Activated naive CD8-positive, alpha-beta T cell treated with anti-CD3 and anti-CD28 coated beads, Interleukin-2, amount 10 ng/mL, durations not matched to agents 7 days and 5 days (primary cell): Measurements from ENCODE around the gene FCHO2. TPM values are rescaled to one million over a fixed set of nuclear protein-coding genes. Genes with fewer than 3 reads are reported as not detected.
"Not testable (repeated sequence)": the region's sequence is repeated elsewhere in the genome, so short reads cannot be mapped to it uniquely, and the experiment has no call there.

Experiments used
- ATAC-seq: fragments of 150-1000 bp; cut with Tn5 transposase; one replicate; pipeline ENCODE4 v1.10.0; 2021; ENCODE audit warnings: low read depth, moderate library complexity
- POLR2A ChIA-PET: fragments of 350-600 bp; sonication (Branson Sonifier 250); formaldehyde crosslinking; loops from one replicate; lab custom pipeline; 2021; ENCODE audit warnings: antibody characterized with exemption; lab: Charles Lee
- DNase-seq: peaks from one replicate; pipeline ENCODE4 v3.0.0; 2021
- H3K27ac Mint-ChIP-seq: one replicate; pipeline ENCODE4 v1.8.0; 2022; ENCODE audit warnings: mild to moderate bottlenecking, mixed read lengths
- H3K27me3 Mint-ChIP-seq: one replicate; pipeline ENCODE4 v1.8.0; 2022; ENCODE audit warnings: mild to moderate bottlenecking, moderate library complexity, mixed read lengths
- H3K36me3 Mint-ChIP-seq: one replicate; pipeline ENCODE4 v1.8.0; 2021; ENCODE audit warnings: mild to moderate bottlenecking, mixed read lengths
- H3K4me1 Mint-ChIP-seq: one replicate; pipeline ENCODE4 v1.8.0; 2021; ENCODE audit warnings: mixed read lengths
- H3K4me3 Mint-ChIP-seq: one replicate; pipeline ENCODE4 v1.8.0; 2022; ENCODE audit warnings: mild to moderate bottlenecking, moderate library complexity, mixed read lengths
- H3K9me3 Mint-ChIP-seq: one replicate; pipeline ENCODE4 v1.8.0; 2021; ENCODE audit warnings: mixed read lengths
- total RNA-seq, 2 experiments: library from RNA; stranded (reverse); gene quantifications; one replicate each; pipeline ENCODE4 v1.2.3, GENCODE V29; 2021

FCHO2 gene, protein sequence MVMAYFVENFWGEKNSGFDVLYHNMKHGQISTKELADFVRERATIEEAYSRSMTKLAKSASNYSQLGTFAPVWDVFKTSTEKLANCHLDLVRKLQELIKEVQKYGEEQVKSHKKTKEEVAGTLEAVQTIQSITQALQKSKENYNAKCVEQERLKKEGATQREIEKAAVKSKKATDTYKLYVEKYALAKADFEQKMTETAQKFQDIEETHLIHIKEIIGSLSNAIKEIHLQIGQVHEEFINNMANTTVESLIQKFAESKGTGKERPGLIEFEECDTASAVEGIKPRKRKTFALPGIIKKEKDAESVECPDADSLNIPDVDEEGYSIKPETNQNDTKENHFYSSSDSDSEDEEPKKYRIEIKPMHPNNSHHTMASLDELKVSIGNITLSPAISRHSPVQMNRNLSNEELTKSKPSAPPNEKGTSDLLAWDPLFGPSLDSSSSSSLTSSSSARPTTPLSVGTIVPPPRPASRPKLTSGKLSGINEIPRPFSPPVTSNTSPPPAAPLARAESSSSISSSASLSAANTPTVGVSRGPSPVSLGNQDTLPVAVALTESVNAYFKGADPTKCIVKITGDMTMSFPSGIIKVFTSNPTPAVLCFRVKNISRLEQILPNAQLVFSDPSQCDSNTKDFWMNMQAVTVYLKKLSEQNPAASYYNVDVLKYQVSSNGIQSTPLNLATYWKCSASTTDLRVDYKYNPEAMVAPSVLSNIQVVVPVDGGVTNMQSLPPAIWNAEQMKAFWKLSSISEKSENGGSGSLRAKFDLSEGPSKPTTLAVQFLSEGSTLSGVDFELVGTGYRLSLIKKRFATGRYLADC
- total RNA-seq: 1 to 10 TPM; 3.0 to 3.4 TPM

DNA sequence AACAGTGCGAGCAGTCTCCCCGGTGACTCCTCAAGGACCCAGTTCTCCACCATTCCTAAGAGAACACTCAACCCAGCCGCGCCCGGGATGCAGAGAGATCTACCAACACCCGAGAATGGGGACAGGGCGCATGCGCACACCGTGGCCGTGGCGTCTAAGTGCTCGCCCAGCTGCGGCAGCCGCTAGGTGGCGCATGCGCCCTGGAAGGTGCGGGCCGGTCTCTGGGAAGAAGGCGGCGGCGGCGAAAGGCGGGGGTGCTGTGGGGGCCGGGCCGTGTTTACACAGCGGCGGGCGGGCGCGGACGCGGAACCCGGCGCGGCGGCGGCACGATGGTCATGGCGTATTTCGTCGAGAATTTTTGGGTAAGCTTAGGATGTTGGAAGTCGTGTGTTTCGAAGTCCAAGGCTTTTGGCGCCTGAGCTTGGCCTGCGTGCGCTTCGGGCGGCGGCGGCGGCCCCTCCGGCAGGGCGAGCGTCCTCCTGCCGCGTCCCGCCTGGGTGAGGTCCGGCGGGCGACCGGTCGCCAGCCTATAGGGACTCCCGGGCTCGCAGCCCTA lies at the start of gene FCHO2:
Gene FCHO2, plus strand, starts transcription at position 274 of the 556 bp plus-strand sequence. Its CDS starts 56 bp downstream, at position 330.
- DNase-seq: peak; percentile 98
- H3K27me3 Mint-ChIP-seq: peaks cover 61% of the 10 kb centered on the region
- H3K36me3 Mint-ChIP-seq: peaks cover 1% of the 10 kb centered on the region
- H3K27ac Mint-ChIP-seq: peak within 1 kb of the TSS; percentile 73
- peaks cover 14% of the 10 kb centered on the region for H3K4me1 Mint-ChIP-seq
- POLR2A ChIA-PET: no interaction called here
- no peaks in the 10 kb centered on the region for H3K9me3 Mint-ChIP-seq
- H3K4me3 Mint-ChIP-seq: peak within 1 kb of the TSS; percentile 94
- ATAC-seq: peak; percentile 98

DNA sequence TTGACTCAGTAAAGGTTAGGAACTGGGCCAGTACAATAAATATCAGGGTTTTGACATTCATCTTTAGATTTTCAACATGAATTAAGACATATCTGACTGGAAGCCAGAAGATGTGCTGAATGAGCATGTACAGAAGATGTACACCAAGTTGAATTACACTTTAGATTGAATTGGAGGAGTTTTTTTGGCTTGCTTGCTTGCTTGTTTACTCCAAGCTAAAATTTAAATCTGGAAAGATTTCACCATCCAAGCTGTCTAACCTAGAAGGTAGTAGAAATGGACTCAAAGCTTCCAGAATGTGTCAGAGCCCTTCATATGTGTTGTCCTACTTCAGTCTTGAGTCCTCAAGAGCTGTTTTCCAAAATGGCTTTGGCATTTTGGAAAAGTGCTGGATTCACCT lies 49.0 kb upstream of the FCHO2 start:
- DNase-seq (no peak), ATAC-seq (no peak)
- POLR2A ChIA-PET: no interaction called here

DNA sequence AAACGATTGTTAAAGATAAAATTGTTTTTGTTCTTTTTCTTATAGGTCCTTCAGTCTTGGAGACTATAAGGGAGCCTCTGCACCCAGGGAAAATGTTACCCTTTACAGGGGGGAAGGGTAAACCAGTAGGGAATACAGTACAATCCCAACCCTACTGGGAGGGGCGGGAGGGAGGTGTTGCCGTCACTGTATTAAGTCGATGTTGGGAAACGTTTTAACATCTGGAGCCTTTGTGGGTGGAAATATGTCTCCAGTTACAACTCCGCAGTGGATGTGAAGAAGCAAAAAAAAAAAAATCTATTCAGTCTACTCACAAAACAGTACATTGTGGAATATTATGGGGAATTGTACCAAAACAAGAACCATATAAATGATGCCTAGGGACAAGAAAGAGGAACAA lies 47.2 kb upstream of the FCHO2 start:
- POLR2A ChIA-PET: no interaction called here
- no peaks in the 10 kb centered on the region for H3K27me3 Mint-ChIP-seq

More for the DNA sequence above, 49.0 kb upstream of the FCHO2 start:
- Mint-ChIP-seq H3K27ac (no peak overlapping the region), H3K4me1 (no peaks in the 10 kb centered on the region), H3K36me3 (peaks cover 29% of the 10 kb centered on the region), H3K9me3 (no peaks in the 10 kb centered on the region), H3K27me3 (no peaks in the 10 kb centered on the region), H3K4me3 (no peak overlapping the region)

DNA sequence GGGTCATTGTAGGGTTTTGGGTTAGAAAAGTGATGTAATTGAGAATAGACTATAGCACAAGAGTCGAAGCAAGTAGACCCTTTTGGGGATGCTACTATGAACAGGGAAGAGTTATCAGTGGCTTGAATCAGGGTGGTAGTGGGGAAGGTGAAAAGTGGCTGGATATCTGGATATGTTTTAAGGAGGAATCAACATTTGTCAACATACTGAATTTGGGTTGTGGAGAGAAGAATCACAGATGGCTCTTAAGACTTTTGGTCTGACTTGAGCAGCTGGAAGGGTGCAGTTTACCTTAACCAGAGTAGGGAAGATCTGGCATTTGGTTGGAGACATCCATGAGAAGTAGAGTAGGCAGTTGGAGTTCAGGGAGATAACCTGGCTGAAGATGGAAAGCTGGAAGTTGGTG lies 38.5 kb upstream of the FCHO2 start:
- Mint-ChIP-seq H3K4me3 (no peak overlapping the region), H3K27me3 (peaks cover 3% of the 10 kb centered on the region), H3K4me1 (no peaks in the 10 kb centered on the region), H3K27ac (no peak overlapping the region), H3K9me3 (no peaks in the 10 kb centered on the region), H3K36me3 (peaks cover 2% of the 10 kb centered on the region)
- no peak for ATAC-seq
- DNase-seq: no peak
- POLR2A ChIA-PET: no interaction called here

More for the DNA sequence above, 47.2 kb upstream of the FCHO2 start:
- no peak overlapping the region for H3K4me3 Mint-ChIP-seq
- no peaks in the 10 kb centered on the region for H3K9me3 Mint-ChIP-seq
- ATAC-seq (no peak), DNase-seq (no peak)
- no peaks in the 10 kb centered on the region for H3K4me1 Mint-ChIP-seq
- H3K36me3 Mint-ChIP-seq: peaks cover 24% of the 10 kb centered on the region
- no peak overlapping the region for H3K27ac Mint-ChIP-seq

DNA sequence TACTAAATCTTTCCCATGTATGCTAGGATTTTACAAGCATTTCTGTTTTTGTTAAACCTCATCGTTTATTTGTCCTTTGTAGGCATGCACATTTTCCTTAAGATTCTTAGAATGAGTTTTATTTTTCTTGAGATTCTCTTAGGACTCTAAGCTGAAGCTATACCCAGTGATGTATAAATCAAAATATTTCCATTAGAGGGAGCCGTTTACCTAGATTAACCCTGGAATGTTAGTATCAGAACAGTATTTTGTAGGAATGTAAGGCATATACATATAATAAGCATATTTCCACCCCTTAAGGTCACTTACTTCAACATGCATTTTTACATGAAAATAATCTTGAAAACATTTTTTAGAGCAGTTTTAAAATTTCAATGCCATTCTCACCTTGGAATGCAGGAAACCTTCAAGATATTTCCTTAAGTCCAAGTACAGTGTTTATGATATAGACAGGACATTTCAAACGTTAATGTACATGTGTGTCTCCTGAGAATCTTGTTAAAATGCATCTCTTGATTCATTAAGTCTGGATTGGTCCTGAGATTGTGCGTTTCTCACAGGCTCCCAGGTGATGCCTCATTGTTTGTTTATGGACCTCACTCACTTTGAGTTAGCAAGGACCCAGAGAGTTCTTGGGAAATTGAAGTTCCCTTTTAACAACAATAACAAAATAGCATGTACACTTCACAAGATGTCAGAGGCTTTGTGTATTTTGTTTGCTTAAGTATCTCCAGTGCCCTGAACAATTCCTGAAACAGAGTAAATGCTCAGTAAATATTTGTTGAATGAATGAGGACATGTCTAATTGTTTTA lies 34.9 kb upstream of the FCHO2 start:
- Mint-ChIP-seq H3K9me3 (no peaks in the 10 kb centered on the region), H3K27ac (no peak overlapping the region), H3K36me3 (peaks cover 2% of the 10 kb centered on the region), H3K4me3 (no peak overlapping the region), H3K4me1 (no peaks in the 10 kb centered on the region), H3K27me3 (peaks cover 7% of the 10 kb centered on the region)
- POLR2A ChIA-PET: no interaction called here
- no peak for DNase-seq
- no peak for ATAC-seq

DNA sequence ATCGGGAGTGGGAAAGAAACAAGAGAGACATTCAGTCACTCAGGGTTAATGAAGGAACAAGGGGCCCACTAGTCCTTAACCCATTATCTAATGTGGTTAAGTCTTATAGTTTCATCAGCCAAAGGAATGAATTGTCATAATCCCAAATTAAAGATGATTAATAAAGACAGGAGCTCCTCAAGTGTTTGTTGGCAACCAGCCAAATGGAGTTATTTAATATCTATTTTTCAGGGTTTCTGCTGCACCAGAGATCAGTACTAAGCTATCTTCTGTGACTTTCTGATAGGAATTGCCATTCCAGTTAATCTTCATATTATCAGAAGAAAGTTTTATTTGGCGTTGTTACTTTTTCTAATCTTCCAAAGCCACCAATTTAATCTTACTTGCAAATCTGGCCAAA lies 34.0 kb upstream of the FCHO2 start:
- ATAC-seq: no peak
- Mint-ChIP-seq H3K27ac (no peak overlapping the region), H3K4me1 (no peaks in the 10 kb centered on the region), H3K36me3 (peaks cover 1% of the 10 kb centered on the region), H3K27me3 (peaks cover 7% of the 10 kb centered on the region), H3K9me3 (no peaks in the 10 kb centered on the region), H3K4me3 (no peak overlapping the region)
- POLR2A ChIA-PET: no interaction called here
- no peak for DNase-seq

DNA sequence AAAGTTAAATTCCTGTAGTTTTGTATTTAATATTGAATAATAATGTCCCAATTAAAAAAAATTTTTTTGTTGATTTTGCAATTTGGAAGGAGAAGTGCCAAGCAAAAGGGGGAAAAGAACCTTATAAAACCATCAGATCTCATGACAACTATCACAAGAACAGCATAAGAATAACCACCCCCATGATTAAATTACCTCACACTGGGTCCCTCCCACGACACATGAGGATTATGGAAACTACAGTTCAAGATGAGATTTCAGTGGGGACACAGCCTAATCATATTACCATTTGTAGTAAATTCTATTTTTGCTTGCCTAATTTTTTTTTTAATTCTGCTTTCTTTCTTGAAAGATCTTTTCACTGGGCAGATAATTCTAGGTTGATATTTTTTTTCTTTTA lies 33.4 kb upstream of the FCHO2 start:
- DNase-seq (no peak), ATAC-seq (no peak)
- Mint-ChIP-seq H3K27ac (no peak overlapping the region), H3K4me1 (no peaks in the 10 kb centered on the region), H3K9me3 (no peaks in the 10 kb centered on the region), H3K4me3 (no peak overlapping the region), H3K27me3 (peaks cover 11% of the 10 kb centered on the region), H3K36me3 (no peaks in the 10 kb centered on the region)
- POLR2A ChIA-PET: no interaction called here

DNA sequence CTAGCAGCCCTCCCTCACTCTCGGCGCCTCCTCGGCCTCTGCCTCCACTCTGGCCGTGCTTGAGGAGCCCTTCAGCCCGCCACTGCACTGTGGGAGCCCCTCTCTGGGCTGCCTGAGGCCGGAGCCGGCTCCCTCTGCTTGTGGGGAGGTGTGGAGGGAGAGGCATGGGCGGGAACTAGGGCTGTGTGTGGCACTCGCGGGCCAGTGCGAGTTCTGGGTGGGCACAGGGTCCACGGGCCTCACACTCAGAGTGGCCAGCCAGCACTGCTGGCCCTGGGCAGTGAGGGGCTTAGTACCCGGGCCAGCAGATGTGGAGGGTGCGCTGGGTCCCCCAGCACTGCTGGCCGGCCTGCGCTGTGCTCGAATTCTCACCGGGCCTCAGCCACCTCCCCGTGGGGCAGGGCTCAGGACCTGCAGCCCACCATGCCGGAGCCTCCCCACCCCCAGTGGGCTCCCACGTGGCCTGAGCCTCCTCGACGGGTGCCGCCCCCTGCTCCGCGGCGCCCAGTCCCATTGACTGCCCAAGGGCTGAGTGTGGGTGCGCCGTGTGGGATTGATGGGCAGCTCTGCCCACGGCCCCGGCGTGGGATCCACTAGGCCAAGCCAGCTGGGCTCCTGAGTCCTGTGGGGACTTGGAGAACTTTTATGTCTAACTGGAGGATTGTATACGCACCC lies 30.4 kb upstream of the FCHO2 start:
- Mint-ChIP-seq H3K4me3 (no peak overlapping the region), H3K36me3 (no peaks in the 10 kb centered on the region), H3K27me3 (peaks cover 11% of the 10 kb centered on the region), H3K27ac (no peak overlapping the region), H3K4me1 (no peaks in the 10 kb centered on the region), H3K9me3 (no peaks in the 10 kb centered on the region)
- DNase-seq (no peak), ATAC-seq (no peak)
- POLR2A ChIA-PET: no interaction called here

DNA sequence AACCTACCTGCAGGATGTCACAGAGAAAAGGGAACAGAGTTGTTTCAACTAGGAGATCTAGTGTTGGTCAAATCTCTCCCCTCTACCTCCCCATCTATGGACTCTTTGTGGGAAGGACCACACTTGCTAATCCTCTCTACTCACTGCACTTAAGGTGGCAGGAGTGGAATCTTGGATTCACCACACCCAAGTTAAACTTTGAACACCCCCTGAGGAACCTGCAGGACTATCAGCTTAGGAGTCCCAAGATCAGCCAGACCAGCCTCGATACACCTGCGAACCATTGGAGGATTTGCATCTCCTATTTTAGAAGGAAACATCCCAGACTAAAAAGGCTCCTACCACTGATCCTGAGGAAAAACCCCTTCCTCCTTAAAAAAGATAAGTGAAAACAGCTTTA lies 23.2 kb upstream of the FCHO2 start:
- H3K27ac Mint-ChIP-seq, ATAC-seq, H3K9me3 Mint-ChIP-seq, DNase-seq, H3K4me3 Mint-ChIP-seq, H3K36me3 Mint-ChIP-seq, H3K4me1 Mint-ChIP-seq, POLR2A ChIA-PET: not testable (repeated sequence)
- peaks cover 12% of the 10 kb centered on the region for H3K27me3 Mint-ChIP-seq

DNA sequence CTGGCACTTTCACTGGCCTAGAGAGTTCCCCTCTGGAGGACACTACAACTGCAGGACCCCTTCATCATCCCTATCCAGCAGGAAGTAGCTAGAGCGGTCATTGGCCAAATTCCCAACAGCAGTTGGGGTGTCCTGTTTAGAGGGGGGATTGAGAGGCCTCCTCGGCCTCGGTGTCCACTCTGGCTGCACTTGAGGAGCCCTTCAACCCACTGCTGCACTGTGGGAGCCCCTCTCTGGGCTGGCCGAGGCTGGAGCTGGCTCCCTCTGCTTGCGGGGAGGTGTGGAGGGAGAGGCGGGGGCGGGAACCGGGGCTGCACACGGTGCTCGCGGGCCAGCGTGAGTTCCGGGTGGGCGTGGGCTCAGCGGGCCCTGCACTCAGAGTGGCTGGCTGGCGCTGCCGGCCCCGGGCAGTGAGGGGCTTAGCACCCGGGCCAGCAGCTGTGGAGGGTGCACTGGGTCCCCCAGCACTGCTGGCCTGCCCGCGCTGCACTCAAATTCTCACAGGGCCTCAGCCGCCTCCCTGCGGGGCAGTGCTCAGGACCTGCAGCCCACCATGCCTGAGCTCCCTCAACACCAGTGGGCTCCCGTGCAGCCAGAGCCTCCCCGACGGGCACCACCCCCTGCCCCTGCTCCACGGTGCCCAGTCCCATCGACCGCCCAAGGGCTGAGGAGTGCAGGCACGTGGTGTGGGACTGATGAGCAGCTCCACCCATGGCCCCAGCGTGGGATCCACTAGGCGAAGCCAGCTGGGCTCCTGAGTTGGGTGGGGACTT lies 20.7 kb upstream of the FCHO2 start:
- DNase-seq, POLR2A ChIA-PET, H3K4me1 Mint-ChIP-seq, H3K27ac Mint-ChIP-seq, H3K4me3 Mint-ChIP-seq, H3K9me3 Mint-ChIP-seq, ATAC-seq, H3K36me3 Mint-ChIP-seq: not testable (repeated sequence)
- peaks cover 28% of the 10 kb centered on the region for H3K27me3 Mint-ChIP-seq

DNA sequence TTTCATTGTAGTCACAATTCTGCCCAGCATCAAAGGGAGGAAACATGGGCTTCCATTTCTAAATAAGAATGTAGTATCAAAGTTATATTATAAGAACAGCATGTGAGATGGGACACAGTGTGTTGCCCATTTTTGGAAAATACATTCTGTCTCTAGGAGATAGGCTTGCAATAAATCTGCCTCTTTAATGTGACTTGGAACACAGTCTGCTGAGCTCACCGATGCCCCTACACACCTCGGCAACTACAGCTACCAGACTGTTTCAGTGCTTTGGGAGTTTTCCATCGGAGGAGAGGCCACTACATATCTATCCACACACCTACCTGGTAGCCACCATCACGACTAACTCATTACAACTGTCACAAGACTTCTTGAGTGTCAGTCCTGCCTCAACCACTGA lies 18.9 kb upstream of the FCHO2 start:
- DNase-seq: no peak
- POLR2A ChIA-PET: no interaction called here
- H3K9me3 Mint-ChIP-seq: no peaks in the 10 kb centered on the region
- no peak for ATAC-seq
- no peak overlapping the region for H3K27ac Mint-ChIP-seq
- H3K4me1 Mint-ChIP-seq: no peaks in the 10 kb centered on the region
- H3K27me3 Mint-ChIP-seq: peaks cover 22% of the 10 kb centered on the region
- H3K4me3 Mint-ChIP-seq: no peak overlapping the region
- H3K36me3 Mint-ChIP-seq: no peaks in the 10 kb centered on the region

DNA sequence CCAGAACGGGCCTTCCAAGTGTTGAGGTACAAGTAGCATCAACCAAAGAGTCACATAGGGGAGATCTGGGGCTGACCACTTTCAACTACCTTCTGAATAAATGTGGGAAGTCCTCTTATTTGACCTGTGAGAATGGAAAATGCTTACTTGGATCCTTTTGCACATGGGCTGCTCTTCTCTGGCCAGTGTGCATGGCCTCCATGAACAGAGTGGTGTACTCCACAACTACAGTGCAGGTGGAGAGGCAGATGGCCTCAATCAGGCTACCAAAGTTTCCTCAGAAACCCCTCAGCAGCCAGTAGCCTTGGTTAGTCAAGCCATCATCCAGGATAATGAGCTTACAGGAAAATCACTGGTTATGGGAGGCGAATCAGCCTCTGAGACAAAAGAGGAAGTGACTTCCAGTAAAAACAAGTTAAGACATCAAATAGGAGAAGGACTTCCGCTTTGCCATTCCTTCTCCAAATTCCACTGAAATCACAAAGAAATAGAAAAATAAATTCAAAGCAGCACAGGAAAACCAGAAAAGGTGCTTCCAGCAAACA lies 18.3 kb upstream of the FCHO2 start:
- no peaks in the 10 kb centered on the region for H3K36me3 Mint-ChIP-seq
- POLR2A ChIA-PET: no interaction called here
- peaks cover 22% of the 10 kb centered on the region for H3K27me3 Mint-ChIP-seq
- no peaks in the 10 kb centered on the region for H3K9me3 Mint-ChIP-seq
- no peaks in the 10 kb centered on the region for H3K4me1 Mint-ChIP-seq
- H3K4me3 Mint-ChIP-seq: no peak overlapping the region
- DNase-seq (no peak), ATAC-seq (no peak)
- H3K27ac Mint-ChIP-seq: no peak overlapping the region
